Measurements from ENCODE around the gene THEM4. TPM values are rescaled to one million over a fixed set of nuclear protein-coding genes. Genes with fewer than 3 reads are reported as not detected.
"Not testable (repeated sequence)": the region's sequence is repeated elsewhere in the genome, so short reads cannot be mapped to it uniquely, and the experiment has no call there.

The THEM4 gene
- total and polyA plus RNA-seq, 7 donors: 4.9 to 21.9 (median 16.1) TPM

- no peak overlapping the region for H3K4me3 ChIP-seq
- intact Hi-C loops (cut with DNase I): no loop called here
- DNase-seq: no peak
- no peak for TF ChIP-seq POLR2AphosphoS5 (IDR thresholded peaks at IDR 0.05)
- TF ChIP-seq POLR2A (IDR thresholded peaks at IDR 0.05): no peak
- TF ChIP-seq EP300 (IDR thresholded peaks at IDR 0.05): no peak
- TF ChIP-seq CTCF (IDR thresholded peaks at IDR 0.05): no peak
- peaks cover 0 to 5% (median 0%) of the 10 kb centered on the region in 4 donors for H3K36me3 ChIP-seq
- WGBS, 2 donors: 68 to 82% methylated on average over 2 of the region's 2 CpGs
- no peaks in the 10 kb centered on the region for H3K27me3 ChIP-seq
- H3K9me3 ChIP-seq: no peaks in the 10 kb centered on the region
- H3K27ac ChIP-seq: no peak overlapping the region
- peaks cover 0 to 16% (median 12%) of the 10 kb centered on the region in 4 donors for H3K4me1 ChIP-seq
These were observed 4.3 kb downstream of the THEM4 start for GRCh38 chr1:151905070-151905442.

DNA sequence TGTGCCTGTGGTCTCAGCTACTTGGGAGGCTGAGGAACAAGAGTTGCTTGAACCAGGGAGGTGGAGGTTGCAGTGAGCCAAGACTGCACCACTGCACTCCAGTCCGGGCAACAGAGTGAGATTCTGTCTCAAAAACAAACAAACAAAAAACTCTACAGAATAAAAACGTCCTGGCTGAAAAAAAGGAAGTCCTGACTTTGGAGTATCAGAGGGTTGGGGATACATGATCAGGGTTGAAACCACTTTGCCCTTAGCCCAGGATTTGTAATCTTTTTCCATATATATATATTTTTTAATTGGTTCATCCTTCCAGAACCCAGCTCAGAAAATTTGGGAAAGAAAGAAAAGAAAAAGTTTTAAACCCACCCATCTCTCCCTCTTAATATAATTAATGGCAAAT lies 6.5 kb downstream of the THEM4 start:
- no peaks in the 10 kb centered on the region for H3K9me3 ChIP-seq
- intact Hi-C loops (cut with DNase I): no loop called here
- peaks cover 0 to 5% (median 0%) of the 10 kb centered on the region in 4 donors for H3K36me3 ChIP-seq
- H3K4me3 ChIP-seq: no peak overlapping the region
- no peak overlapping the region for H3K27ac ChIP-seq
- no peaks in the 10 kb centered on the region for H3K27me3 ChIP-seq
- DNase-seq: no peak
- TF ChIP-seq CTCF (IDR thresholded peaks at IDR 0.05) (no peak), POLR2A (IDR thresholded peaks at IDR 0.05) (no peak), EP300 (IDR thresholded peaks at IDR 0.05) (no peak), POLR2AphosphoS5 (IDR thresholded peaks at IDR 0.05) (no peak)
- peaks cover 0 to 1% (median under 1%) of the 10 kb centered on the region in 4 donors for H3K4me1 ChIP-seq
- 69 to 84% methylated on average over 2 of the region's 2 CpGs for WGBS, 2 donors

DNA sequence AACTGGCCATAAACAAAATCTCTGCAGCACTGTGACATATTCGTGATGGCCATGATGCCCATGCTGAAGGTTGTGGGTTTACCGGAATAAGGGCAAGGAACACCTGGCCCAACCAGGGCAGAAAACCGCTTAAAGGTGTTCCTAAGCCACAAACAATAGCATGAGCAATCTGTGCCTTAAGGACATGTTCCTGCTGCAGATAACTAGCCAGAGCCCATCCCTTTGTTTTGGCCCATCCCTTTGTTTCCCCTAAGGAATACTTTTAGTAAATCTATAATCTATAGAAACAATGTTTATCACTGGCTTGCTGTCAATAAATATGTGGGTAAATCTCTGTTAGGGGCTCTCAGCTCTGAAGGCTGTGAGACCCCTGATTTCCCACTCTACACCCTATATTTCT lies 8.5 kb downstream of the THEM4 start:
- H3K4me3 ChIP-seq; H3K36me3 ChIP-seq; H3K27me3 ChIP-seq; H3K27ac ChIP-seq; H3K9me3 ChIP-seq; intact Hi-C loops (cut with DNase I); H3K4me1 ChIP-seq; DNase-seq: not testable (repeated sequence)
- 97 to 98% methylated on average over 3 of the region's 3 CpGs for WGBS, 2 donors

GRCh38 chr1:151898519-151898991 lies 10.8 kb downstream of the THEM4 start:
- no peak for DNase-seq
- 46 to 58% methylated on average over 2 of the region's 2 CpGs for WGBS, 2 donors
- peaks cover 0 to 12% (median 6%) of the 10 kb centered on the region in 4 donors for H3K36me3 ChIP-seq
- TF ChIP-seq POLR2AphosphoS5 (IDR thresholded peaks at IDR 0.05) (no peak), POLR2A (IDR thresholded peaks at IDR 0.05) (no peak), EP300 (IDR thresholded peaks at IDR 0.05) (no peak)
- H3K27ac ChIP-seq: no peak overlapping the region
- no peaks in the 10 kb centered on the region for H3K4me1 ChIP-seq
- H3K9me3 ChIP-seq: no peaks in the 10 kb centered on the region
- intact Hi-C loops (cut with DNase I): no loop called here
- H3K27me3 ChIP-seq: no peaks in the 10 kb centered on the region
- no peak overlapping the region for H3K4me3 ChIP-seq

- Histone ChIP-seq H3K4me1 (no peaks in the 10 kb centered on the region), H3K27ac (no peak overlapping the region), H3K9me3 (no peaks in the 10 kb centered on the region), H3K27me3 (no peaks in the 10 kb centered on the region), H3K36me3 (peaks cover 0 to 16% (median 7%) of the 10 kb centered on the region in 4 donors), H3K4me3 (no peak overlapping the region)
- WGBS, 2 donors: 66 to 70% methylated on average over 10 of the region's 10 CpGs
- TF ChIP-seq POLR2A (IDR thresholded peaks at IDR 0.05) (no peak), CTCF (IDR thresholded peaks at IDR 0.05) (no peak), POLR2AphosphoS5 (IDR thresholded peaks at IDR 0.05) (no peak), EP300 (IDR thresholded peaks at IDR 0.05) (no peak)
- intact Hi-C loops (cut with DNase I): no loop called here
- no peak for DNase-seq
These were observed 11.3 kb downstream of the THEM4 start for GRCh38 chr1:151897991-151898431.
